HepG2 (cell line): Measurements from ENCODE around the gene TIMM13. TPM values are rescaled to one million over a fixed set of nuclear protein-coding genes. Genes with fewer than 3 reads are reported as not detected.

Experiments
- CEBPG ChIP-seq: IDR thresholded peaks from 2 replicates; pipeline ENCODE4 v1.6.1; 2016
- DR1 ChIP-seq: sonication (generic); formaldehyde crosslinking; IDR thresholded peaks from 2 replicates; pipeline ENCODE4 v1.8.0; 2021; ENCODE audit warnings: mild to moderate bottlenecking, missing genetic modification reagents, inconsistent platforms
- ETV6 ChIP-seq: sonication (generic); formaldehyde crosslinking; conservative IDR thresholded peaks from 2 replicates; pipeline ENCODE4 v1.4.0; 2020; ENCODE audit warnings: missing genetic modification reagents
- KLF12 ChIP-seq: sonication (generic); formaldehyde crosslinking; IDR thresholded peaks from 2 replicates; pipeline ENCODE4 v1.4.0; 2020; ENCODE audit warnings: missing genetic modification reagents, borderline replicate concordance
- KLF16 ChIP-seq, 2 experiments: sonication (generic) in 1 of 2; formaldehyde crosslinking in 1 of 2; IDR thresholded peaks; 2 replicates each; pipeline versions ENCODE4 v1.6.1 to v1.8.0; 2016 to 2023; ENCODE audit warnings: missing genetic modification reagents in 2 of 2, missing compliant biosample characterization in 1 of 2
- MAFF ChIP-seq: IDR thresholded peaks from 2 replicates; pipeline ENCODE4 v1.6.1; 2011; ENCODE audit warnings: low read depth, low read length, improper control_type of control experiment
- POLR2A ChIP-seq, 2 experiments: IDR thresholded peaks; 2 replicates each; pipeline ENCODE4 v1.6.1; 2011; ENCODE audit warnings: low read depth in 2 of 2, low read length in 2 of 2, mild to moderate bottlenecking in 1 of 2, moderate library complexity in 1 of 2; ENCODE audit not compliant: insufficient read depth in 1 of 2
- USF2 ChIP-seq, 2 experiments: sonication (generic) in 1 of 2; formaldehyde crosslinking in 1 of 2; IDR thresholded peaks; 2 replicates each; pipeline versions ENCODE4 v1.5.1 to v1.6.1; 2011 to 2020; ENCODE audit warnings: borderline replicate concordance in 1 of 2, low read depth in 1 of 2, low read length in 1 of 2, mild to moderate bottlenecking in 1 of 2, missing genetic modification reagents in 1 of 2, moderate library complexity in 1 of 2
- WIZ ChIP-seq: sonication (generic); formaldehyde crosslinking; IDR thresholded peaks from 2 replicates; pipeline ENCODE4 v1.5.1; 2020; ENCODE audit warnings: mild to moderate bottlenecking, missing genetic modification reagents
- ZNF234 ChIP-seq: sonication (generic); formaldehyde crosslinking; conservative IDR thresholded peaks from 2 replicates; pipeline ENCODE4 v1.5.1; 2020; ENCODE audit warnings: mild to moderate bottlenecking, missing genetic modification reagents
- ZNF629 ChIP-seq: sonication (generic); formaldehyde crosslinking; conservative IDR thresholded peaks from 2 replicates; pipeline ENCODE4 v1.5.0; 2020; ENCODE audit warnings: missing genetic modification reagents
- ZNF687 ChIP-seq: sonication (generic); formaldehyde crosslinking; IDR thresholded peaks from 2 replicates; pipeline ENCODE4 v1.5.1; 2020; ENCODE audit warnings: mild to moderate bottlenecking, missing genetic modification reagents, moderate library complexity
- polyA plus RNA-seq, 8 experiments: library from polyadenylated mRNA; depleted of rRNA in 3 of 8; stranded (reverse) in 7 of 8; unstranded in 1 of 8; fragments of >200 nt; fragmentation: Illumina TruSeq in 4 of 8; extraction: Trizol in 4 of 8; gene quantifications; 2 replicates each; pipeline versions ENCODE4 v1.2.1 to v1.2.3, GENCODE V29; 2011 to 2016; ENCODE audit warnings: low read depth in 4 of 8, missing spikeins in 1 of 8, mixed read lengths in 1 of 8; ENCODE audit not compliant: insufficient read depth in 1 of 8
- total RNA-seq, 5 experiments: library from RNA; depleted of rRNA; stranded (reverse); fragments of >200 nt; fragmentation: Illumina TruSeq; extraction: Trizol; gene quantifications; 2 replicates each; pipeline ENCODE4 v1.2.3, GENCODE V29; 2016; ENCODE audit warnings: low read depth in 1 of 5
- TF ChIP-seq, protein P1 (sequence below): sonication (generic); formaldehyde crosslinking; IDR thresholded peaks from 2 replicates; pipeline ENCODE4 v1.4.0; 2020; ENCODE audit warnings: mild to moderate bottlenecking, missing genetic modification reagents
- TF ChIP-seq, protein P2 (sequence below): sonication (generic); formaldehyde crosslinking; IDR thresholded peaks from 2 replicates; pipeline ENCODE4 v1.8.0; 2022; ENCODE audit warnings: mild to moderate bottlenecking, missing genetic modification reagents, borderline replicate concordance
- TF ChIP-seq, protein P3 (sequence below): sonication (generic); formaldehyde crosslinking; IDR thresholded peaks from 2 replicates; pipeline ENCODE4 v1.5.0; 2020; ENCODE audit warnings: mild to moderate bottlenecking, missing genetic modification reagents, moderate library complexity

The TIMM13 gene
- total and polyA plus RNA-seq, 2 of the 13 experiments (the other 11 are each of a cell fraction or from before 2014, with no cell fraction given) = 48.4 to 108 TPM

DNA sequence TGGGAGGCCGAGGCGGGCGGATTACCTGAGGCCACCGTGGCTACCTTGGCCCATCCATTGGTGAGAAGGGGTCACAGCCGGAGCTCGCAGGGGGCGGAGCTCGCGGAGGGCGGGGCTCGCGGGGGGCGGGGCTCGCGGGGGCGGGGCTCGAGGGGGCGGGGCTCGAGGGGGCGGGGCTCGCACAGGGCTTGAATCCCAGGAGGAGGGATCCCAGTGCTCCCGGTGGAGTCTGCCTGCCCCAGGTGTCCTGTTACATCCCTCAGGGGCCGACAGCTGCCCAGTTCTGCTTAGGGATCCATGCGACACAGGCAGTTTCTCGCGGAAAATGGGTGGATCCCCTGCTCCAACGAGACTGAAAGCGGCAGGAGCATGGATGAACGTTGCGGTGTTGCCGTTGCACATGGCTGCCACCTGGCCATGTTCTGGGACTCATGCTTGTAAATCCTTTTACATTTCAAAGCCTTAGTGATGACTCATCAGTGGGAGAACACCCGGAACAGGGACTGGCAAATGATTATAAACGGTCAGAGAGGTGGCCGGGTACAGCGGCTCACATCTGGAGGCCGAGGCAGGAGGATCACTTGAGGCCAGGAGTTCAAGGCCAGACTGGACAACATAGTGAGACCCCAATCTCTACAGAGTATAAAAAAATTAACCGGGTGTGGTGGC, 42.2 kb downstream of the TIMM13 start (continued):
- TF ChIP-seq, protein P1, sequence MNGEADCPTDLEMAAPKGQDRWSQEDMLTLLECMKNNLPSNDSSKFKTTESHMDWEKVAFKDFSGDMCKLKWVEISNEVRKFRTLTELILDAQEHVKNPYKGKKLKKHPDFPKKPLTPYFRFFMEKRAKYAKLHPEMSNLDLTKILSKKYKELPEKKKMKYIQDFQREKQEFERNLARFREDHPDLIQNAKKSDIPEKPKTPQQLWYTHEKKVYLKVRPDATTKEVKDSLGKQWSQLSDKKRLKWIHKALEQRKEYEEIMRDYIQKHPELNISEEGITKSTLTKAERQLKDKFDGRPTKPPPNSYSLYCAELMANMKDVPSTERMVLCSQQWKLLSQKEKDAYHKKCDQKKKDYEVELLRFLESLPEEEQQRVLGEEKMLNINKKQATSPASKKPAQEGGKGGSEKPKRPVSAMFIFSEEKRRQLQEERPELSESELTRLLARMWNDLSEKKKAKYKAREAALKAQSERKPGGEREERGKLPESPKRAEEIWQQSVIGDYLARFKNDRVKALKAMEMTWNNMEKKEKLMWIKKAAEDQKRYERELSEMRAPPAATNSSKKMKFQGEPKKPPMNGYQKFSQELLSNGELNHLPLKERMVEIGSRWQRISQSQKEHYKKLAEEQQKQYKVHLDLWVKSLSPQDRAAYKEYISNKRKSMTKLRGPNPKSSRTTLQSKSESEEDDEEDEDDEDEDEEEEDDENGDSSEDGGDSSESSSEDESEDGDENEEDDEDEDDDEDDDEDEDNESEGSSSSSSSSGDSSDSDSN (CRISPR knock-in tag) = 0 out of 2 replicates have a peak, but pooled peaks have one; percentile 43
- TF ChIP-seq MAFF = 0 out of 2 replicates have a peak, but pooled peaks have one; percentile 29
- TF ChIP-seq USF2 (IDR thresholded peaks at IDR 0.05; ENCODE audit: low read depth, low read length) = no peak
- no peak for TF ChIP-seq USF2 (CRISPR knock-in tag; IDR thresholded peaks at IDR 0.05; ENCODE audit: borderline replicate concordance)
- TF ChIP-seq POLR2A (IDR thresholded peaks at IDR 0.05; ENCODE audit: insufficient read depth in 1 of 2, low read depth in 2 of 2, low read length in 2 of 2) = peak in 1 of 2 experiments; percentile 51; a peak in 2 of 4 replicates
- TF ChIP-seq ZNF234 (CRISPR knock-in tag) = no peak
- no peak for TF ChIP-seq ZNF629 (CRISPR knock-in tag)
- no peak for TF ChIP-seq DR1 (CRISPR knock-in tag)
- no peak for TF ChIP-seq ETV6
- TF ChIP-seq, protein P2, sequence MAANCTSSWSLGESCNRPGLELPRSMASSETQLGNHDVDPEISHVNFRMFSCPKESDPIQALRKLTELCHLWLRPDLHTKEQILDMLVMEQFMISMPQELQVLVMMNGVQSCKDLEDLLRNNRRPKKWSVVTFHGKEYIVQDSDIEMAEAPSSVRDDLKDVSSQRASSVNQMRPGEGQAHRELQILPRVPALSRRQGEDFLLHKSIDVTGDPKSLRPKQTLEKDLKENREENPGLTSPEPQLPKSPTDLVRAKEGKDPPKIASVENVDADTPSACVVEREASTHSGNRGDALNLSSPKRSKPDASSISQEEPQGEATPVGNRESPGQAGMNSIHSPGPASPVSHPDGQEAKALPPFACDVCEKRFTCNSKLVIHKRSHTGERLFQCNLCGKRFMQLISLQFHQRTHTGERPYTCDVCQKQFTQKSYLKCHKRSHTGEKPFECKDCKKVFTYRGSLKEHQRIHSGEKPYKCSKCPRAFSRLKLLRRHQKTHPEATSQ (CRISPR knock-in tag) = no peak
- TF ChIP-seq KLF16 (CRISPR knock-in tag; IDR thresholded peaks at IDR 0.05) = peak in 1 of 2 experiments; percentile 47; a peak in 1 of 4 replicates
- TF ChIP-seq ZNF687 = peak; percentile 72
- no peak for TF ChIP-seq CEBPG (CRISPR knock-in tag)
- TF ChIP-seq, protein P3, sequence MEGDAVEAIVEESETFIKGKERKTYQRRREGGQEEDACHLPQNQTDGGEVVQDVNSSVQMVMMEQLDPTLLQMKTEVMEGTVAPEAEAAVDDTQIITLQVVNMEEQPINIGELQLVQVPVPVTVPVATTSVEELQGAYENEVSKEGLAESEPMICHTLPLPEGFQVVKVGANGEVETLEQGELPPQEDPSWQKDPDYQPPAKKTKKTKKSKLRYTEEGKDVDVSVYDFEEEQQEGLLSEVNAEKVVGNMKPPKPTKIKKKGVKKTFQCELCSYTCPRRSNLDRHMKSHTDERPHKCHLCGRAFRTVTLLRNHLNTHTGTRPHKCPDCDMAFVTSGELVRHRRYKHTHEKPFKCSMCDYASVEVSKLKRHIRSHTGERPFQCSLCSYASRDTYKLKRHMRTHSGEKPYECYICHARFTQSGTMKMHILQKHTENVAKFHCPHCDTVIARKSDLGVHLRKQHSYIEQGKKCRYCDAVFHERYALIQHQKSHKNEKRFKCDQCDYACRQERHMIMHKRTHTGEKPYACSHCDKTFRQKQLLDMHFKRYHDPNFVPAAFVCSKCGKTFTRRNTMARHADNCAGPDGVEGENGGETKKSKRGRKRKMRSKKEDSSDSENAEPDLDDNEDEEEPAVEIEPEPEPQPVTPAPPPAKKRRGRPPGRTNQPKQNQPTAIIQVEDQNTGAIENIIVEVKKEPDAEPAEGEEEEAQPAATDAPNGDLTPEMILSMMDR (CRISPR knock-in tag) = 0 out of 2 replicates have a peak, but pooled peaks have one; percentile 5
- peak; percentile 53; the same call in 1 of the 2 replicates for TF ChIP-seq KLF12 (CRISPR knock-in tag)
- no peak for TF ChIP-seq WIZ (CRISPR knock-in tag)
